ENCODE results near the gene KRT83.
"Not testable (repeated sequence)": the region's sequence is repeated elsewhere in the genome, so short reads cannot be mapped to it uniquely, and the experiment has no call there.

KRT83 gene

GRCh38 chr12:52305921-52306705 is 15.1 kb downstream of the KRT83 start:
- Histone ChIP-seq H3K9ac (ENCODE audit: insufficient read length) (no peak overlapping the region), H3K4me3 (no peak overlapping the region), H3K9me3 (ENCODE audit: low read depth, low read length) (no peaks in the 10 kb centered on the region), H3K27ac (no peak overlapping the region), H3K36me3 (ENCODE audit: insufficient read depth, low read length) (no peaks in the 10 kb centered on the region)
- DNase-seq (ENCODE audit: low read depth, low spot score) = no peak
- no peak for TF ChIP-seq POLR2AphosphoS5 (IDR thresholded peaks at IDR 0.05; ENCODE audit: borderline replicate concordance, low read depth, low read length)
- no peak for TF ChIP-seq FOXP2 (optimal IDR thresholded peaks at IDR 0.05; ENCODE audit: control extremely low read depth, extremely low read length, insufficient read depth)
- TF ChIP-seq EZH2 (IDR thresholded peaks at IDR 0.05) = no peak

DNA sequence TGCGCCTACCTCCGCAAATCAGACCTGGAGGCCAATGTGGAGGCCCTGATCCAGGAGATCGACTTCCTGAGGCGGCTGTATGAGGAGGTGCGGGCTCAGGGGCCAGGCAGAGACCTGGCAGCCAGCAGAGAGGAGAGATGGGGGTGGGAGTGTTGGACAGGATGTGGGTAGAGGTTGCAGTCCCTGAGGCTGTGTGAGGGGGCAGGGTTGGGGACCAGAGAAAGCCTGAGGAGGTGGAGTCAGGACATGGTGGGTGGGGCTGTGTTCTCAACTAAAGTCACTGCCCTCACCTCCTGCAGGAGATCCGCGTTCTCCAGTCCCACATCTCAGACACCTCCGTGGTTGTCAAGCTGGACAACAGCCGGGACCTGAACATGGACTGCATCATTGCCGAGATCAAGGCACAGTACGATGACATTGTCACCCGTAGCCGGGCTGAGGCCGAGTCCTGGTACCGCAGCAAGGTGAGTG is 16.2 kb downstream of the KRT83 start:
- H3K9ac ChIP-seq (ENCODE audit: insufficient read length); H3K27ac ChIP-seq; H3K4me3 ChIP-seq; H3K36me3 ChIP-seq (ENCODE audit: insufficient read depth, low read length); H3K9me3 ChIP-seq (ENCODE audit: low read depth, low read length); DNase-seq (ENCODE audit: low read depth, low spot score): not testable (repeated sequence)

GRCh38 chr12:52302242-52302914 is 18.8 kb downstream of the KRT83 start:
- H3K9ac ChIP-seq (ENCODE audit: insufficient read length) = not testable (repeated sequence)

DNA sequence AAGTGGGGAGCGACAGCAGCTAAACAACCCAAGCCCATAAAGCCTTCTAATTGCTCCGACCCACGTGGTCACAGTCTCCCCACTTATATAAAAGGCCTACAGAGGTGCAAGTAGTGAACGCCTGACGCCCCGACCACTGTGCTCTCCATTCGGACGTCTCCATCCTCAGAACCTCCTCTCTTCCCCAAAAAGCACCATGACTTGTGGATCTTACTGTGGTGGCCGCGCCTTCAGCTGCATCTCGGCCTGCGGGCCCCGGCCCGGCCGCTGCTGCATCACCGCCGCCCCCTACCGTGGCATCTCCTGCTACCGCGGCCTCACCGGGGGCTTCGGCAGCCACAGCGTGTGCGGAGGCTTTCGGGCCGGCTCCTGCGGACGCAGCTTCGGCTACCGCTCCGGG is 19.5 kb downstream of the KRT83 start:
- not testable (repeated sequence) for H3K27ac ChIP-seq; DNase-seq (ENCODE audit: low read depth, low spot score); H3K9ac ChIP-seq (ENCODE audit: insufficient read length); H3K9me3 ChIP-seq (ENCODE audit: low read depth, low read length); H3K36me3 ChIP-seq (ENCODE audit: insufficient read depth, low read length); H3K4me3 ChIP-seq

More at GRCh38 chr12:52302242-52302914, 18.8 kb downstream of the KRT83 start:
- not testable (repeated sequence) for H3K36me3 ChIP-seq (ENCODE audit: insufficient read depth, low read length); H3K27ac ChIP-seq; H3K9me3 ChIP-seq (ENCODE audit: low read depth, low read length); H3K4me3 ChIP-seq; DNase-seq (ENCODE audit: low read depth, low spot score)

DNA sequence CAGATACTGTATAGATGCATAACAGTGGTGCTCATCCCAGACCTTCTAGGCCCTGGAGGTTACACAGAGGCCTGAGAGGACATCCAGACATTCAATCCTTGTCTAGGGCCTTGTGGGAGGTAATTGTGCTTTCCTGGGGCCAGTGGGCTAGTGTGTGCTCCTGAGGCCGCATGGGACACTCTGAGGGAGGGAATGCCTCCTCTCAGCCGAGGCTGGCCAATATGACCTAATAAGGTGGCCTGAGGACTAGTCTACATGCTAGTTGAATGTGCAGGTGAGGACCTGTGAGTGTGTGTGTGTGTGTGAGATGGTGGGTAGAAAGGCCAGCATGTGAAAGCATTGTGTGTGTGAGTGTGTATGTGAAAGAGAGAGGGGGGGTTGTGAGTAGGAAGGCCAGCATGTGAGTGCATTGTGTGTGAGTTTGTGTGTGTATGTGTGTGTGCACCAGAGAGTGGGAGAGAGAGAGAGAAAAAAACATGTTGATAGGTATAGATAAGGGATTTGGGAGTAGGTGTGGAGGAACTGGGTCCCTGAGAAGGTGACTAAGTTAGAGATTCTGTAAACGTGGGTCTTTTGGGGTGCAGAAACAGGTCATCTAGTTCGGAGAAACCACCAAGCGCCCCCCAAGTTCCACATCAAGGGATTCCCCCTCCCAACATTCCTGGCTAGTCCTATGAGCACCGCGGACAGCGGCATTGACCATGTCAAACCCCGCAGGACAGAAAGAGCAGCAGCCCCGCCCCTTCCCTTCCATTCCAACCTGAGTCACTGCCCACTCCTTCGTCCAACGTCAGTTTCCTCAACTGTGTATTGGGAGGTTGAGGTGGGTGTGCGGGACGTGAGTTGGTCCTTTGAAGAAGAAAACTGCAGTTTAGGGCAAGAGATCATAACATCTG is 20.2 kb downstream of the KRT83 start:
- no peak overlapping the region for H3K9ac ChIP-seq (ENCODE audit: insufficient read length)
- DNase-seq (ENCODE audit: low read depth, low spot score) = no peak

GRCh38 chr12:52298677-52299190 is 22.5 kb downstream of the KRT83 start:
- H3K4me3 ChIP-seq = no peak overlapping the region
- no peak for DNase-seq (ENCODE audit: low read depth, low spot score)
- H3K36me3 ChIP-seq (ENCODE audit: insufficient read depth, low read length) = no peaks in the 10 kb centered on the region
- no peak overlapping the region for H3K9ac ChIP-seq (ENCODE audit: insufficient read length)
- H3K9me3 ChIP-seq (ENCODE audit: low read depth, low read length) = no peaks in the 10 kb centered on the region
- TF ChIP-seq EZH2 (IDR thresholded peaks at IDR 0.05) (no peak), POLR2AphosphoS5 (IDR thresholded peaks at IDR 0.05; ENCODE audit: borderline replicate concordance, low read depth, low read length) (no peak), FOXP2 (optimal IDR thresholded peaks at IDR 0.05; ENCODE audit: control extremely low read depth, extremely low read length, insufficient read depth) (no peak)
- no peak overlapping the region for H3K27ac ChIP-seq

More for the DNA sequence above, 20.2 kb downstream of the KRT83 start:
- no peak overlapping the region for H3K4me3 ChIP-seq
- no peaks in the 10 kb centered on the region for H3K36me3 ChIP-seq (ENCODE audit: insufficient read depth, low read length)
- no peak overlapping the region for H3K27ac ChIP-seq
- H3K9me3 ChIP-seq (ENCODE audit: low read depth, low read length) = no peaks in the 10 kb centered on the region
- TF ChIP-seq EZH2 (IDR thresholded peaks at IDR 0.05) = no peak
- no peak for TF ChIP-seq FOXP2 (optimal IDR thresholded peaks at IDR 0.05; ENCODE audit: control extremely low read depth, extremely low read length, insufficient read depth)
- no peak for TF ChIP-seq POLR2AphosphoS5 (IDR thresholded peaks at IDR 0.05; ENCODE audit: borderline replicate concordance, low read depth, low read length)

DNA sequence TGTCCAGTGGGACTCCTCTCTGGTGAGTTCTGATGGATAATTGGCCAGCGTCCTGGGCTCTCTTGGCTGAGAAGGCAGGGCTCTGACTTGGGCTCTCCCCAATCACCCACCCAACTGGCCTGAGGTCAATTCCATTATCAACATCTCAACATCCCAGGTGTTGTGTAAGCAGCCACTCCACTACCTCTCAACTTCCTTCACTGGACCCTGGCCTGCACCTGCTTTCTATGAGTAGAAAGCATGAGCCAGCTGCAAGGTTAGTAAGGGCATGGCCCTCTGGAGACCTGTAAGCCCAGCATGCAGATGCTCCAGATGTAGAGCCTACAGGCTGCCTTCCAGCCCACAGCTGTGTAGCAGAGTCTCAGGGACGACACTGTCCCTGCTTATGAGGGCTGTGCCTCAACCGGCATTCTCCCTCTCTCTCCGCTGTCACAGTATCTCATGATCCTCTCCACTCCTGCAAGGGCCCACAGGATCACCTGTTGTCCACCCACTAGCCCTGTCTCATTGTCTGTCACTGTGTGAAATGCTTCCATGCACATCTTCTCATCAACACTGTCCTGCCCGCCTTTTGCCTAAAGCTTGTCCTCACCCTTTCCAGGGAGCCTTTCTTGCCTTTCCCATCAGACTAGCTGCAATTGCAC is 24.5 kb downstream of the KRT83 start:
- H3K36me3 ChIP-seq (ENCODE audit: insufficient read depth, low read length) = no peaks in the 10 kb centered on the region
- H3K4me3 ChIP-seq = no peak overlapping the region
- H3K9ac ChIP-seq (ENCODE audit: insufficient read length) = no peak overlapping the region
- H3K9me3 ChIP-seq (ENCODE audit: low read depth, low read length) = no peaks in the 10 kb centered on the region
- no peak for DNase-seq (ENCODE audit: low read depth, low spot score)
- H3K27ac ChIP-seq = no peak overlapping the region
- TF ChIP-seq EZH2 (IDR thresholded peaks at IDR 0.05) = no peak

GRCh38 chr12:52295663-52296062 is 25.5 kb downstream of the KRT83 start:
- Histone ChIP-seq H3K36me3 (ENCODE audit: insufficient read depth, low read length) (no peaks in the 10 kb centered on the region), H3K27ac (no peak overlapping the region), H3K9ac (ENCODE audit: insufficient read length) (no peak overlapping the region), H3K4me3 (no peak overlapping the region), H3K9me3 (ENCODE audit: low read depth, low read length) (no peaks in the 10 kb centered on the region)
- TF ChIP-seq EZH2 (IDR thresholded peaks at IDR 0.05) (no peak), POLR2AphosphoS5 (IDR thresholded peaks at IDR 0.05; ENCODE audit: borderline replicate concordance, low read depth, low read length) (no peak)
- DNase-seq (ENCODE audit: low read depth, low spot score) = no peak
